H9 (cell line): ENCODE results near the gene PLCL1. TPM values are rescaled to one million over a fixed set of nuclear protein-coding genes. Genes with fewer than 3 reads are reported as not detected.
"Not testable (repeated sequence)": the region's sequence is repeated elsewhere in the genome, so short reads cannot be mapped to it uniquely, and the experiment has no call there.

ENCODE experiments used
- DNase-seq: peaks from one replicate; pipeline ENCODE4 v3.0.0-alpha.2; 2017
- H2AFZ ChIP-seq: one replicate; pipeline ENCODE4 v1.6.1; 2013; ENCODE audit warnings: mild to moderate bottlenecking, low read length, control low read depth, moderate library complexity
- H2AK5ac ChIP-seq: 2 replicates; pipeline ENCODE4 v1.6.1; 2013; ENCODE audit warnings: low read length, control low read depth, mixed read lengths; ENCODE audit not compliant: insufficient read length
- H2BK120ac ChIP-seq: one replicate; pipeline ENCODE4 v1.6.1; 2013; ENCODE audit warnings: low read depth, mild to moderate bottlenecking, low read length, control low read depth, inconsistent platforms; ENCODE audit not compliant: poor library complexity, severe bottlenecking
- H2BK12ac ChIP-seq: 2 replicates; pipeline ENCODE4 v1.6.1; 2013; ENCODE audit warnings: low read length, control low read depth, mixed read lengths, low read depth; ENCODE audit not compliant: insufficient read length
- H2BK15ac ChIP-seq: 2 replicates; pipeline ENCODE4 v1.6.1; 2013; ENCODE audit warnings: low read depth, low read length, control low read depth
- H2BK20ac ChIP-seq: one replicate; pipeline ENCODE4 v1.6.1; 2013; ENCODE audit warnings: low read depth, mild to moderate bottlenecking, low read length, control low read depth, inconsistent platforms; ENCODE audit not compliant: poor library complexity, severe bottlenecking
- H2BK5ac ChIP-seq: 2 replicates; pipeline ENCODE4 v1.6.1; 2013; ENCODE audit warnings: low read length, control low read depth, mixed read lengths; ENCODE audit not compliant: insufficient read length
- H3K14ac ChIP-seq: 2 replicates; pipeline ENCODE4 v1.6.1; 2013; ENCODE audit warnings: low read length, control low read depth; ENCODE audit not compliant: insufficient read depth
- H3K18ac ChIP-seq: 2 replicates; pipeline ENCODE4 v1.6.1; 2013; ENCODE audit warnings: low read depth, mild to moderate bottlenecking, mixed read lengths, low read length, control low read depth; ENCODE audit not compliant: insufficient read length
- H3K23ac ChIP-seq: 2 replicates; pipeline ENCODE4 v1.6.1; 2013; ENCODE audit warnings: low read length, control low read depth, mixed read lengths, low read depth; ENCODE audit not compliant: insufficient read length
- H3K23me2 ChIP-seq: 2 replicates; pipeline ENCODE4 v1.6.1; 2013; ENCODE audit warnings: low read depth, mild to moderate bottlenecking, mixed read lengths, low read length, control low read depth; ENCODE audit not compliant: insufficient read length, poor library complexity, severe bottlenecking
- H3K27ac ChIP-seq: 2 replicates; pipeline ENCODE4 v1.5.1; 2013; ENCODE audit warnings: low read length, control low read depth, mixed read lengths, low read depth; ENCODE audit not compliant: insufficient read length
- H3K27me3 ChIP-seq: 2 replicates; pipeline ENCODE4 v1.6.1; 2013; ENCODE audit warnings: low read length, control low read depth, inconsistent platforms; ENCODE audit not compliant: insufficient read depth
- H3K4ac ChIP-seq: 2 replicates; pipeline ENCODE4 v1.6.1; 2013; ENCODE audit warnings: low read depth, mild to moderate bottlenecking, control low read depth, inconsistent platforms, low read length, moderate library complexity
- H3K4me1 ChIP-seq: 2 replicates; pipeline ENCODE4 v1.6.1; 2013; ENCODE audit warnings: low read length, control low read depth, inconsistent platforms; ENCODE audit not compliant: insufficient read depth
- H3K4me2 ChIP-seq: 2 replicates; pipeline ENCODE4 v1.6.1; 2013; ENCODE audit warnings: low read length, control low read depth, mixed read lengths; ENCODE audit not compliant: insufficient read length, insufficient read depth
- H3K56ac ChIP-seq: 2 replicates; pipeline ENCODE4 v1.6.1; 2013; ENCODE audit warnings: low read depth, mild to moderate bottlenecking, mixed read lengths, low read length, control low read depth; ENCODE audit not compliant: insufficient read length
- H3K79me1 ChIP-seq: 2 replicates; pipeline ENCODE4 v1.6.1; 2013; ENCODE audit warnings: low read depth, mild to moderate bottlenecking, moderate library complexity, low read length, control low read depth, inconsistent platforms; ENCODE audit not compliant: insufficient read depth, poor library complexity, severe bottlenecking
- H3K79me2 ChIP-seq: 2 replicates; pipeline ENCODE4 v1.6.1; 2013; ENCODE audit warnings: low read length, control low read depth, inconsistent platforms; ENCODE audit not compliant: insufficient read depth
- H3K9ac ChIP-seq: 2 replicates; pipeline ENCODE4 v1.6.1; 2013; ENCODE audit warnings: low read length, control low read depth, mixed read lengths; ENCODE audit not compliant: insufficient read length; ENCODE audit errors: extremely low read depth
- H3K9me3 ChIP-seq: one replicate; pipeline ENCODE4 v1.6.1; 2013; ENCODE audit warnings: low read depth, low read length, inconsistent platforms; ENCODE audit not compliant: control insufficient read depth
- H3T11ph ChIP-seq: one replicate; pipeline ENCODE4 v1.6.1; 2013; ENCODE audit warnings: mild to moderate bottlenecking, low read length, control low read depth, inconsistent platforms
- H4K20me1 ChIP-seq: one replicate; pipeline ENCODE4 v1.6.1; 2013; ENCODE audit not compliant: control insufficient read depth, insufficient read length, insufficient read depth
- H4K5ac ChIP-seq: 2 replicates; pipeline ENCODE4 v1.6.1; 2013; ENCODE audit warnings: low read depth, mild to moderate bottlenecking, mixed read lengths, low read length, control low read depth; ENCODE audit not compliant: insufficient read length
- H4K8ac ChIP-seq: replicated peaks from 2 replicates; pipeline ENCODE4 v1.6.1; 2013; ENCODE audit warnings: low read length, control low read depth, mixed read lengths, low read depth; ENCODE audit not compliant: insufficient read length
- H4K91ac ChIP-seq: 2 replicates; pipeline ENCODE4 v1.6.1; 2013; ENCODE audit warnings: low read depth, mild to moderate bottlenecking, moderate library complexity, mixed read lengths, low read length, control low read depth; ENCODE audit not compliant: insufficient read length
- H3K27ac Mint-ChIP-seq, 3 experiments: 2 replicates in 2 of 3; 3 replicates in 1 of 3; pipeline ENCODE4 v1.8.0; 2020 to 2021; ENCODE audit warnings: mixed read lengths in 3 of 3, mild to moderate bottlenecking in 1 of 3, moderate library complexity in 1 of 3
- H3K27me3 Mint-ChIP-seq: 2 replicates; pipeline ENCODE4 v1.8.0; 2021; ENCODE audit warnings: low read depth, mild to moderate bottlenecking, moderate library complexity, mixed read lengths
- H3K36me3 Mint-ChIP-seq, 3 experiments: 2 replicates in 2 of 3; 3 replicates in 1 of 3; pipeline ENCODE4 v1.8.0; 2020 to 2021; ENCODE audit warnings: low read depth in 3 of 3, mixed read lengths in 3 of 3; ENCODE audit not compliant: insufficient read depth in 1 of 3
- H3K4me1 Mint-ChIP-seq, 2 experiments: 2 replicates each; pipeline ENCODE4 v1.8.0; 2020; ENCODE audit warnings: mixed read lengths in 2 of 2
- H3K4me3 Mint-ChIP-seq, 2 experiments: 2 replicates in 1 of 2; 3 replicates in 1 of 2; pipeline ENCODE4 v1.8.0; 2020 to 2021; ENCODE audit warnings: mild to moderate bottlenecking in 2 of 2, mixed read lengths in 2 of 2, moderate library complexity in 1 of 2
- H3K9me3 Mint-ChIP-seq, 2 experiments: 2 replicates in 1 of 2; 3 replicates in 1 of 2; pipeline ENCODE4 v1.8.0; 2020; ENCODE audit warnings: mild to moderate bottlenecking in 2 of 2, mixed read lengths in 2 of 2, moderate library complexity in 1 of 2
- WGBS: extraction: QIAGEN DNeasy Blood & Tissue Kit; methylation state at CpG from one replicate; pipeline ENCODE4 v1.1.7; 2013; ENCODE audit warnings: missing lambda C conversion rate, low lambda C conversion rate, mixed read lengths; ENCODE audit not compliant: insufficient read length; ENCODE audit errors: extremely low coverage; 5-methylcytosine and 5-hydroxymethylcytosine counted together
- total RNA-seq: library from RNA; stranded (reverse); gene quantifications from 2 replicates; pipeline ENCODE4 v1.2.1, GENCODE V29; 2021
- TF ChIP-seq, protein P1 (sequence below): fragments of 200-600 bp; sonication (generic); conservative IDR thresholded peaks from 3 replicates; pipeline ENCODE4 v1.8.0; 2021; ENCODE audit warnings: antibody characterized with exemption, mild to moderate bottlenecking

Gene PLCL1
- total RNA-seq, 1 experiment from 2014 or later = 0.04 TPM

DNA sequence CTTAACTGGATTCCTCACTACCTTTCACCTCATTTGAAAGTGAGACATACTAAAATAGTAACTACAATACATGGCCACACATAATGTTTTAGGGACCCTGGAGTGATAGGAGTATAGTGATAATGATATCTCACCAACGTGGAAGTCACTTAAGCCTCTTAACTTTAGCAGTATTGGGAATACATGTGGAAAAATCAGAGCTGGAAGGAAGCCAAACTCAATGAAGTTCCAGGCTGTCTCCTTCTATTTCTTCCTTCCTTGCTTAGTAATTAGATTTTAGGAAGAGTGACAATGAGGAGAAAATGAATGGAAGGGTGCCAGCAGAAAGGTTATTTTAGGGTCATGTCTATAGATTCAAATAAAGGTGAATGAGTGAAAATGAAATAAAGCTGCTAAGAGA is 387.3 kb downstream of the PLCL1 start:
- Mint-ChIP-seq H3K36me3 (no peaks in the 10 kb centered on the region; a peak in 2 of 7 replicates), H3K9me3 (no peaks in the 10 kb centered on the region; a peak in 3 of 5 replicates), H3K4me3 (no peak overlapping the region), H3K27me3 (no peaks in the 10 kb centered on the region), H3K27ac (no peak overlapping the region), H3K4me1 (peaks cover 3 to 5% of the 10 kb centered on the region in 2 experiments; a peak in 1 of 4 replicates)
- no peaks in the 10 kb centered on the region for H3K9me3 ChIP-seq
- H2AFZ ChIP-seq = no peak overlapping the region
- H2BK12ac ChIP-seq = no peak overlapping the region
- H3K23me2 ChIP-seq = no peaks in the 10 kb centered on the region
- no peak overlapping the region for H4K5ac ChIP-seq
- H2BK15ac ChIP-seq = no peak overlapping the region
- no peak overlapping the region for H2AK5ac ChIP-seq
- H3K9ac ChIP-seq = no peak overlapping the region
- no peak overlapping the region for H3K56ac ChIP-seq
- H2BK120ac ChIP-seq = no peak overlapping the region
- H3K27me3 ChIP-seq = no peaks in the 10 kb centered on the region
- DNase-seq = no peak
- H3K18ac ChIP-seq = no peak overlapping the region
- H3K27ac ChIP-seq = no peak overlapping the region
- no peak overlapping the region for H3K4me2 ChIP-seq
- H3K4me1 ChIP-seq = no peaks in the 10 kb centered on the region
- H4K8ac ChIP-seq = no peak overlapping the region
- H3K79me1 ChIP-seq = no peaks in the 10 kb centered on the region
- no peaks in the 10 kb centered on the region for H3K79me2 ChIP-seq
- H3T11ph ChIP-seq = no peak overlapping the region
- no peak overlapping the region for H3K14ac ChIP-seq
- H3K4ac ChIP-seq = no peak overlapping the region
- H2BK5ac ChIP-seq = no peak overlapping the region
- no peaks in the 10 kb centered on the region for H4K20me1 ChIP-seq
- no CpG with 5 or more reads among the region's 1 CpG for WGBS
- no peak overlapping the region for H3K23ac ChIP-seq
- TF ChIP-seq, protein P1, sequence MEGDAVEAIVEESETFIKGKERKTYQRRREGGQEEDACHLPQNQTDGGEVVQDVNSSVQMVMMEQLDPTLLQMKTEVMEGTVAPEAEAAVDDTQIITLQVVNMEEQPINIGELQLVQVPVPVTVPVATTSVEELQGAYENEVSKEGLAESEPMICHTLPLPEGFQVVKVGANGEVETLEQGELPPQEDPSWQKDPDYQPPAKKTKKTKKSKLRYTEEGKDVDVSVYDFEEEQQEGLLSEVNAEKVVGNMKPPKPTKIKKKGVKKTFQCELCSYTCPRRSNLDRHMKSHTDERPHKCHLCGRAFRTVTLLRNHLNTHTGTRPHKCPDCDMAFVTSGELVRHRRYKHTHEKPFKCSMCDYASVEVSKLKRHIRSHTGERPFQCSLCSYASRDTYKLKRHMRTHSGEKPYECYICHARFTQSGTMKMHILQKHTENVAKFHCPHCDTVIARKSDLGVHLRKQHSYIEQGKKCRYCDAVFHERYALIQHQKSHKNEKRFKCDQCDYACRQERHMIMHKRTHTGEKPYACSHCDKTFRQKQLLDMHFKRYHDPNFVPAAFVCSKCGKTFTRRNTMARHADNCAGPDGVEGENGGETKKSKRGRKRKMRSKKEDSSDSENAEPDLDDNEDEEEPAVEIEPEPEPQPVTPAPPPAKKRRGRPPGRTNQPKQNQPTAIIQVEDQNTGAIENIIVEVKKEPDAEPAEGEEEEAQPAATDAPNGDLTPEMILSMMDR = no peak
- no peak overlapping the region for H2BK20ac ChIP-seq
- no peak overlapping the region for H4K91ac ChIP-seq

DNA sequence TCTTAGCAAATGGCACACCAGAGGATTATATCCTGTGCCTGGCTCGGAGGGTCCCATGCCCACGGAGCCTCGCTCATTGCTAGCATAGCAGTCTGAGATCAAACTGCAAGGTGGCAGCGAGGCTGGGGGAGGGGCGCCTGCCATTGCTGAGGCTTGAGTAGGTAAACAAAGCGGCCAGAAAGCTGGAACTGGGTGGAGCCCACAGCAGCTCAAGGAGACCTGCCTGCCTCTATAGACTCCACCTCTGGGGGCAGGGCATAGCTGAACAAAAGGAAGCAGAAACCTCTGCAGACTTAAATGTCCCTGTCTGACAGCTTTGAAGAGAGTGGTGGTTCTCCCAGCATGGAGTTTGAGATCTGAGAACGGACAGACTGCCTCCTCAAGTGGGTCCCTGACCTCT is 392.2 kb downstream of the PLCL1 start:
- H3K23me2 ChIP-seq, H2BK15ac ChIP-seq, H3K4me1 ChIP-seq, H3K27ac ChIP-seq, H2BK12ac ChIP-seq, H2AK5ac ChIP-seq, H3K4ac ChIP-seq, H3K9me3 Mint-ChIP-seq, H3K36me3 Mint-ChIP-seq, H3K27me3 ChIP-seq, H3K9me3 ChIP-seq, H4K20me1 ChIP-seq, H3K9ac ChIP-seq, H3K79me2 ChIP-seq, DNase-seq, H4K5ac ChIP-seq, H3K23ac ChIP-seq, H2BK120ac ChIP-seq, H4K91ac ChIP-seq, H3T11ph ChIP-seq, H3K14ac ChIP-seq, H3K4me1 Mint-ChIP-seq, H4K8ac ChIP-seq, H3K79me1 ChIP-seq, H3K18ac ChIP-seq, H3K27ac Mint-ChIP-seq, H3K27me3 Mint-ChIP-seq, H3K56ac ChIP-seq, H2BK5ac ChIP-seq, H3K4me3 Mint-ChIP-seq, H3K4me2 ChIP-seq, H2BK20ac ChIP-seq, H2AFZ ChIP-seq: not testable (repeated sequence)
- no CpG with 5 or more reads among the region's 7 CpGs for WGBS
